Measurements from ENCODE around the gene LRRC74B. TPM values are rescaled to one million over a fixed set of nuclear protein-coding genes. Genes with fewer than 3 reads are reported as not detected.
"Not testable (repeated sequence)": the region's sequence is repeated elsewhere in the genome, so short reads cannot be mapped to it uniquely, and the experiment has no call there.

Gene LRRC74B
- total RNA-seq, 1 experiment from 2014 or later, result not detected

- Histone ChIP-seq H3K36me3 (ENCODE audit: low read depth, low read length) (no peaks in the 10 kb centered on the region), H3K4me2 (ENCODE audit: low read length) (no peak overlapping the region), H3K9me2 (replicated peaks; ENCODE audit: low read length) (no peaks in the 10 kb centered on the region), H3K9ac (ENCODE audit: low read length) (no peak overlapping the region), H4K20me1 (ENCODE audit: low read length) (no peaks in the 10 kb centered on the region), H2AFZ (ENCODE audit: low read length) (no peak overlapping the region), H3K27ac (ENCODE audit: low read length) (no peak overlapping the region), H3K9me3 (ENCODE audit: low read length) (no peaks in the 10 kb centered on the region), H3K4me1 (ENCODE audit: insufficient read depth, low read length) (peaks cover 5% of the 10 kb centered on the region), H3K79me2 (ENCODE audit: low read length) (no peaks in the 10 kb centered on the region), H3K27me3 (ENCODE audit: low read length) (no peaks in the 10 kb centered on the region), H3F3A (ENCODE audit: low read length, unreplicated experiment) (no peaks in the 10 kb centered on the region), H3K4me3 (ENCODE audit: low read length) (no peak overlapping the region)
- POLR2A ChIA-PET (ENCODE audit: unreplicated experiment), result no interaction called here
- intact Hi-C loops (cut with micrococcal nuclease), result no loop called here
- BruUV-seq (replicated peaks), result no TSS peak
- no peak for DNase-seq
- no peak for TF ChIP-seq EZH2phosphoT487 (IDR thresholded peaks at IDR 0.05; ENCODE audit: borderline replicate concordance, low read length)
- ATAC-seq, result no peak
- CTCF ChIA-PET, result no interaction called here
Observed at GRCh38 chr22:21070690-21071615, 25.2 kb downstream of the LRRC74B start.

- H3F3A ChIP-seq (ENCODE audit: low read length, unreplicated experiment); H2AFZ ChIP-seq (ENCODE audit: low read length); H3K9me3 ChIP-seq (ENCODE audit: low read length); intact Hi-C loops (cut with micrococcal nuclease); H3K4me1 ChIP-seq (ENCODE audit: insufficient read depth, low read length); H3K4me2 ChIP-seq (ENCODE audit: low read length); H3K9ac ChIP-seq (ENCODE audit: low read length); H3K36me3 ChIP-seq (ENCODE audit: low read depth, low read length); H3K4me3 ChIP-seq (ENCODE audit: low read length); BruUV-seq (replicated peaks); POLR2A ChIA-PET (ENCODE audit: unreplicated experiment); H3K79me2 ChIP-seq (ENCODE audit: low read length); H4K20me1 ChIP-seq (ENCODE audit: low read length); H3K27ac ChIP-seq (ENCODE audit: low read length); DNase-seq; H3K27me3 ChIP-seq (ENCODE audit: low read length); H3K9me2 ChIP-seq (replicated peaks; ENCODE audit: low read length); CTCF ChIA-PET; ATAC-seq: not testable (repeated sequence)
Observed at GRCh38 chr22:21071796-21072195, 26.1 kb downstream of the LRRC74B start.

- H3K4me1 ChIP-seq (ENCODE audit: insufficient read depth, low read length), result peaks cover 5% of the 10 kb centered on the region
- DNase-seq (no peak), ATAC-seq (no peak)
- H3K9me2 ChIP-seq (replicated peaks; ENCODE audit: low read length), result no peaks in the 10 kb centered on the region
- H3K9ac ChIP-seq (ENCODE audit: low read length), result no peak overlapping the region
- H2AFZ ChIP-seq (ENCODE audit: low read length), result no peak overlapping the region
- H3K4me3 ChIP-seq (ENCODE audit: low read length), result no peak overlapping the region
- intact Hi-C loops (cut with micrococcal nuclease), result no loop called here
- BruUV-seq (replicated peaks), result no TSS peak
- H3K36me3 ChIP-seq (ENCODE audit: low read depth, low read length), result no peaks in the 10 kb centered on the region
- H3K79me2 ChIP-seq (ENCODE audit: low read length), result no peaks in the 10 kb centered on the region
- POLR2A ChIA-PET (ENCODE audit: unreplicated experiment), result no interaction called here
- CTCF ChIA-PET, result no interaction called here
- no peak for TF ChIP-seq EZH2phosphoT487 (IDR thresholded peaks at IDR 0.05; ENCODE audit: borderline replicate concordance, low read length)
- TF ChIP-seq CTCF (conservative IDR thresholded peaks at IDR 0.05; ENCODE audit: low read depth, low read length), result no peak
- TF ChIP-seq EZH2 (IDR thresholded peaks at IDR 0.05; ENCODE audit: low read length, unreplicated experiment), result no peak
- no peaks in the 10 kb centered on the region for H3K27me3 ChIP-seq (ENCODE audit: low read length)
- no peaks in the 10 kb centered on the region for H3F3A ChIP-seq (ENCODE audit: low read length, unreplicated experiment)
- H3K9me3 ChIP-seq (ENCODE audit: low read length), result no peaks in the 10 kb centered on the region
- H4K20me1 ChIP-seq (ENCODE audit: low read length), result no peaks in the 10 kb centered on the region
- no peak overlapping the region for H3K27ac ChIP-seq (ENCODE audit: low read length)
- H3K4me2 ChIP-seq (ENCODE audit: low read length), result no peak overlapping the region
Observed at GRCh38 chr22:21073023-21073422, 27.3 kb downstream of the LRRC74B start.

All from PC-3 (cell line).